ENCODE measurements around the gene PCDHGA10.
"Not testable (repeated sequence)": the region's sequence is repeated elsewhere in the genome, so short reads cannot be mapped to it uniquely, and the experiment has no call there.

Gene PCDHGA10

GRCh38 chr5:141392429-141393198, 20.2 kb upstream of the PCDHGA10 start, which contains the start of gene PCDHGA8:
PCDHGA8 (plus strand) TSS chr5:141392633; CDS start chr5:141392814, 181 bp downstream.
- no peak for DNase-seq (ENCODE audit: low read depth)

DNA sequence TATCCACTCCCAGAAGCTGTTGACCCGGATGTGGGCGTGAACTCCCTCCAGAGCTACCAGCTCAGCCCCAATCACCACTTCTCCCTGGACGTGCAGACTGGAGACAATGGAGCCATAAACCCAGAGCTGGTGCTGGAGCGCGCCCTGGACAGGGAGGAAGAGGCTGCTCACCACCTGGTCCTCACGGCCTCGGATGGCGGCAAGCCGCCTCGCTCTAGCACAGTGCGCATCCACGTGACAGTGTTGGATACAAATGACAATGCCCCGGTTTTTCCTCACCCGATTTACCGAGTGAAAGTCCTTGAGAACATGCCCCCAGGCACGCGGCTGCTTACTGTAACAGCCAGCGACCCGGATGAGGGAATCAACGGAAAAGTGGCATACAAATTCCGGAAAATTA, 19.5 kb upstream of the PCDHGA10 start:
- DNase-seq (ENCODE audit: low read depth) = no peak

DNA sequence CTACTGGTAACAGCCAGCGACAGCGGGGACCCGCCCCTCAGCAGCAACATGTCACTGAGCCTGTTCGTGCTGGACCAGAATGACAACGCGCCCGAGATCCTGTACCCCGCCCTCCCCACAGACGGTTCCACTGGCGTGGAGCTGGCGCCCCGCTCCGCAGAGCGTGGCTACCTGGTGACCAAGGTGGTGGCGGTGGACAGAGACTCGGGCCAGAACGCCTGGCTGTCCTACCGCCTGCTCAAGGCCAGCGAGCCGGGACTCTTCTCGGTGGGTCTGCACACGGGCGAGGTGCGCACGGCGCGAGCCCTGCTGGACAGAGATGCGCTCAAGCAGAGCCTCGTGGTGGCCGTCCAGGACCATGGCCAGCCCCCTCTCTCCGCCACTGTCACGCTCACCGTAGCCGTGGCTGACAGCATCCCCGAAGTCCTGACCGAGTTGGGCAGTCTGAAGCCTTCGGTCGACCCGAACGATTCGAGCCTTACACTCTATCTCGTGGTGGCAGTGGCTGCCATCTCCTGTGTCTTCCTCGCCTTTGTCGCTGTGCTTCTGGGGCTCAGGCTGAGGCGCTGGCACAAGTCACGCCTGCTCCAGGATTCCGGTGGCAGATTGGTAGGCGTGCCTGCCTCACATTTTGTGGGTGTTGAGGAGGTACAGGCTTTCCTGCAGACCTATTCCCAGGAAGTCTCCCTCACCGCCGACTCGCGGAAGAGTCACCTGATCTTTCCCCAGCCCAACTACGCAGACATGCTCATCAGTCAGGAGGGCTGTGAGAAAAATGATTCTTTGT, 18.2 kb upstream of the PCDHGA10 start:
- DNase-seq (ENCODE audit: low read depth) = not testable (repeated sequence)

DNA sequence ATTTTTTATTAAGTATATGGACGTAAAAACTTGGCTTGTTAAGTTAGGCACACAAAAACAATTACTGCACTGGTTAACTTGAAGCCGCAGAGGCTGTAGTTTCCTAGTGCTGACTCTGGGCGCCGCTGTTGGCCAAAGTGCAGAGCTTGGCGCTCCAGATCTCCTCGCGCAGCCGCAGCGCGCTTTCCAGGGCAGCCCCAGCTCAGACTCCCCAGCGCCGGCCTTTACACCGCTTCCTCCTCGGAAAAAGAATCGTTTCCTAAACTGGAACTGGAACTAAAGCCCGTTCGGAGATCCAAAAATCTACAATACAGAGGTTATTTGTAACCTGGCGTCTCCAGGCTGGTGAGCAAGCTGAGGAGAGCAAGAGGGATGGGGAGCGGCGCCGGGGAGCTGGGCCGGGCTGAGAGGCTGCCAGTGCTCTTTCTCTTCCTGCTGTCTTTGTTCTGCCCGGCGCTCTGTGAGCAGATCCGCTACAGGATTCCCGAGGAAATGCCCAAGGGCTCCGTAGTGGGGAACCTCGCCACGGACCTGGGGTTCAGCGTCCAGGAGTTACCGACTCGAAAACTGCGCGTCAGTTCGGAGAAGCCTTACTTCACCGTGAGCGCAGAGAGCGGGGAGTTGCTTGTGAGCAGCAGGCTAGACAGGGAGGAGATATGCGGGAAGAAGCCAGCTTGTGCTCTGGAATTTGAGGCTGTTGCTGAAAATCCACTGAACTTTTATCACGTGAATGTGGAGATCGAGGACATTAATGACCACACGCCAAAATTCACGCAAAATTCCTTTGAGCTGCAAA, 14.8 kb upstream of the PCDHGA10 start, which contains the start of gene PCDHGB5:
PCDHGB5 (plus strand) TSS at position 192 of the 796 bp plus-strand sequence; CDS start at position 373, 181 bp downstream.
- DNase-seq (ENCODE audit: low read depth) = not testable (repeated sequence)

DNA sequence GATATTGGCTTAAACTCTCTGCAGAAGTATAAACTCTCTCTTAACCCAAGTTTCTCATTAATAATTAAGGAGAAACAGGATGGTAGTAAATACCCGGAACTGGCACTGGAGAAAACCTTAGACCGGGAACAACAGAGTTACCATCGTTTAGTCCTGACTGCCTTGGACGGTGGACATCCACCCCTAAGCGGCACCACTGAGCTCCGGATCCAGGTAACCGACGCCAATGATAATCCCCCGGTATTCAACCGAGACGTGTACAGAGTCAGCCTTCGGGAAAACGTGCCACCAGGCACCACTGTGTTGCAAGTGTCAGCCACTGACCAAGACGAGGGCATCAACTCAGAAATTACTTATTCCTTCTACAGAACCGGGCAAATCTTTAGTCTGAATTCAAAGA, 14.2 kb upstream of the PCDHGA10 start:
- DNase-seq (ENCODE audit: low read depth) = no peak

- DNase-seq (ENCODE audit: low read depth) = no peak
Observed at GRCh38 chr5:141399555-141400258, 13.1 kb upstream of the PCDHGA10 start.

DNA sequence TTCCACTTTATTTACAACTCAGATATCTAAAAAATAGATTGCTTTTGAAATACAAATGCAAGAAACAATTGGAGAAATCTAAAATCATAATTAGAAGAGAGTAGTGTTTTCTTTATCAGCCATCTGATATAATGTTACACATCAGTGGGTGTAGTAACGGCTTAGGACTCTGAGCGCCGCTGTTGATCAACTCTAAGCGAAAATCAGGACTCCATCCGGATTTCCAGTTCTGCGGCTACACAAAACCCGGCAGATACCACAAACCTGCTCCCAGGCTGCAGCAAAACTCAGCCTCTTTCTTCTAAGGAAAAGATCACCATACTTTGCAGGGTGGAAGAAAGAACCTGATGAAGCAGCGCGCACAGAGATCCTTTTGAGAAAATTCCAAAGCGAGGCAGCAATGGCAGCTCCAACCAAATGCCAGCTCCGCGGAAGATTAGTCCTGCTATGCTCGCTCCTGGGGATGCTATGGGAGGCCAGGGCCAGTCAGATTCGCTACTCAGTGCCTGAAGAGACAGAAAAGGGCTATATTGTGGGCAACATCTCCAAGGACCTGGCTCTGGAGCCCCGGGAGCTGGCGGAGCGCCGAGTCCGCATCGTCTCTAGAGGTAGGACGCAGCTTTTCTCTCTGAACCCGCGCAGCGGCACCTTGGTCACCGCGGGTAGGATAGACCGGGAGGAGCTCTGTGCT, 10.1 kb upstream of the PCDHGA10 start, which contains the start of gene PCDHGA9:
PCDHGA9 (plus strand) TSS at position 226 of the 691 bp plus-strand sequence; CDS start at position 401, 175 bp downstream.
- no peak for DNase-seq (ENCODE audit: low read depth)

GRCh38 chr5:141403387-141403786, 9.4 kb upstream of the PCDHGA10 start:
- no peak for DNase-seq (ENCODE audit: low read depth)

DNA sequence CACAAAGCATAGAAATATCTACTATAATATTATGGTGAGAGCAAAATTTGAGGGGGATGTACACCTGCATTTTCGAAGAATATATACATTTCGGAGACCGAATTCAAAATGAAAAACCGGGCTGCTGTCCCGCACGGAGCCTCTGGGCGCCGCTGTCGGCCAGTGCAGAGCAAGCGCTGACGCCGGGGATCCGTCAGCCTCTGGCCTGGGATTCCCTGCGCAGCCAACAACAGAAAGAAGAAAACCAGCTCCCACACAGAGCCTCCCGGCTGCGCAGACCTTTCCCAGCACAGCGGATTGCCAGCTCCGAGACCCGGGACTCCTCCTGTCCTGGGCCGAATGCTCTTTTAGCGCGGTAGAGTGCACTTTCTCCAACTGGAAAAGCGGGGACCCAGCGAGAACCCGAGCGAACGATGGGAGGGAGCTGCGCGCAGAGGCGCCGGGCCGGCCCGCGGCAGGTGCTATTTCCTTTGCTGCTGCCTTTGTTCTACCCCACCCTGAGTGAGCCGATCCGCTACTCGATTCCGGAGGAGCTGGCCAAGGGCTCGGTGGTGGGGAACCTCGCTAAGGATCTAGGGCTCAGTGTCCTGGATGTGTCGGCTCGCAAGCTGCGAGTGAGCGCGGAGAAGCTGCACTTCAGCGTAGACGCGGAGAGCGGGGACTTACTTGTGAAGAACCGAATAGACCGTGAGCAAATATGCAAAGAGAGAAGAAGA, 4.8 kb upstream of the PCDHGA10 start, which contains the start of gene PCDHGB6:
PCDHGB6 (plus strand) TSS at position 232 of the 716 bp plus-strand sequence; CDS start at position 414, 182 bp downstream.
- not testable (repeated sequence) for DNase-seq (ENCODE audit: low read depth)

DNA sequence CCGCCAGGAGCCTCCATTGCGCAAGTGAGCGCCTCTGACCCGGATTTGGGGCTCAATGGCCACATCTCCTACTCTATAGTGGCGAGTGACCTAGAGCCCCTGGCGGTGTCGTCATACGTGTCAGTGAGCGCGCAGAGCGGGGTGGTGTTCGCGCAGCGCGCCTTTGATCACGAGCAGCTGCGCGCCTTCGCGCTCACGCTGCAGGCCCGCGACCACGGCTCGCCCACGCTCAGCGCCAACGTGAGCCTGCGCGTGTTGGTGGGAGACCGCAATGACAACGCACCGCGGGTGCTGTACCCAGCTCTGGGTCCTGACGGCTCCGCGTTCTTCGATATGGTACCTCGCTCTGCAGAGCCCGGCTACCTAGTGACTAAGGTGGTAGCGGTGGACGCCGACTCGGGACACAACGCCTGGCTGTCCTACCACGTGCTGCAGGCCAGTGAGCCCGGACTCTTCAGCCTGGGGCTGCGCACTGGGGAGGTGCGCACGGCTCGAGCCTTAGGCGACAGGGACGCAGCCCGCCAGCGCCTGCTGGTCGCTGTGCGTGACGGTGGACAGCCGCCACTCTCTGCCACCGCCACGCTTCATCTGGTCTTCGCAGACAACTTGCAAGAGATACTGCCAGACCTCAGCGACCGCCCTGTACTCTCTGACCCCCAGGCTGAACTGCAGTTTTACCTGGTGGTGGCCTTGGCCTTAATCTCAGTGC, 3.0 kb upstream of the PCDHGA10 start:
- no peak for DNase-seq (ENCODE audit: low read depth)

- no peak for DNase-seq (ENCODE audit: low read depth)
Observed at GRCh38 chr5:141411575-141411974, 1.2 kb upstream of the PCDHGA10 start.

- DNase-seq (ENCODE audit: low read depth) = no peak
Observed at GRCh38 chr5:141413540-141414069, 818 bp downstream of the PCDHGA10 start.

GRCh38 chr5:141414548-141415274, 1.9 kb downstream of the PCDHGA10 start:
- not testable (repeated sequence) for DNase-seq (ENCODE audit: low read depth)

DNA sequence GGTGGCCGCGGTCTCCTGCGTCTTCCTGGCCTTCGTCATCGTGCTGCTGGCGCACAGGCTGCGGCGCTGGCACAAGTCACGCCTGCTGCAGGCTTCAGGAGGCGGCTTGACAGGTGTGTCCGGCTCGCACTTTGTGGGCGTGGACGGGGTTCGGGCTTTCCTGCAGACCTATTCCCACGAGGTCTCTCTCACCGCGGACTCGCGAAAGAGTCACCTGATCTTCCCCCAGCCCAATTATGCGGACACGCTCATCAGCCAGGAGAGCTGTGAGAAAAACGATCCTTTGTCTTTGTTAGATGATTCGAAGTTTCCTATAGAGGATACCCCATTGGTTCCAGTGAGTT, 2.5 kb downstream of the PCDHGA10 start:
- DNase-seq (ENCODE audit: low read depth) = not testable (repeated sequence)

GRCh38 chr5:141417494-141418172, 4.8 kb downstream of the PCDHGA10 start, which contains the start of gene PCDHGB7:
PCDHGB7 (plus strand) TSS chr5:141417677; CDS start chr5:141417860, 183 bp downstream.
- DNase-seq (ENCODE audit: low read depth) = not testable (repeated sequence)

DNA sequence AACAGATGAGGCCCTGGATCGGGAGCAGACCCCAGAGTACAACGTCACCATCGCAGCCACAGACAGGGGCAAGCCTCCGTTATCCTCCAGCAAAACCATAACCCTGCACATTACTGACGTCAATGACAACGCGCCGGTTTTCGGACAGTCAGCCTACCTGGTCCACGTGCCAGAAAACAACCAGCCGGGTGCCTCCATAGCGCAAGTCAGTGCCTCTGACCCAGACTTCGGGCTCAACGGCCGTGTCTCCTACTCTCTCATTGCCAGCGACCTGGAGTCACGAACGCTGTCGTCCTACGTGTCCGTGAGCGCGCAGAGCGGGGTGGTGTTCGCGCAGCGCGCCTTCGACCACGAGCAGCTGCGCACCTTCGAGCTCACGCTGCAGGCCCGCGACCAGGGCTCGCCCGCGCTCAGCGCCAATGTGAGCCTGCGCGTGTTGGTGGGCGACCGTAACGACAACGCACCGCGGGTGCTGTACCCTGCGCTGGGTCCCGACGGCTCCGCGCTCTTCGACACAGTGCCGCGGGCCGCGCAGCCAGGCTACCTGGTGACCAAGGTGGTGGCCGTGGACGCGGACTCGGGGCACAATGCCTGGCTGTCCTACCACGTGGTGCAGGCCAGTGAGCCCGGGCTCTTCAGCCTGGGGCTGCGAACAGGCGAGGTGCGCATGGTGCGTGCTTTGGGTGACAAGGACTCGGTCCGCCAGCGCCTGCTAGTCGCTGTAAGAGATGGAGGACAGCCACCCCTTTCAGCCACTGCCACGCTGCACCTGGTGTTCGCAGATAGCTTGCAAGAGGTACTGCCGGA, 6.5 kb downstream of the PCDHGA10 start:
- no peak for DNase-seq (ENCODE audit: low read depth)
